HG02970 (cell line): ENCODE results near the gene TRDMT1.
A peak's percentile ranks its signal among the peaks of the same experiment; 100 is the strongest.

Experiments used
- ATAC-seq: cut with Tn5 transposase; IDR thresholded peaks from one replicate; pipeline ENCODE4 v1.9.1; 2021; ENCODE audit warnings: mild to moderate bottlenecking, moderate library complexity, moderate number of reproducible peaks; ENCODE audit not compliant: unreplicated experiment, low FRiP score

TRDMT1 gene

GRCh38 chr10:17232276-17232960 is 30.9 kb upstream of the TRDMT1 start:
- ATAC-seq: no peak

- no peak for ATAC-seq
Measured at GRCh38 chr10:17231788-17232187, 30.3 kb upstream of the TRDMT1 start.

- peak; percentile 47 for ATAC-seq
Measured at GRCh38 chr10:17229967-17230682, 28.7 kb upstream of the TRDMT1 start.

GRCh38 chr10:17229717-17229966 is 28.2 kb upstream of the TRDMT1 start:
- peak; percentile 4 for ATAC-seq

- peak; percentile 26 for ATAC-seq
Measured at GRCh38 chr10:17229016-17229716, 27.7 kb upstream of the TRDMT1 start.

GRCh38 chr10:17228091-17229015 is 26.9 kb upstream of the TRDMT1 start, which contains the start of gene VIM:
Gene VIM, plus strand, starts transcription at chr10:17228241. Its CDS starts 1,182 bp downstream, at chr10:17229423.
- peak; percentile 37 for ATAC-seq

GRCh38 chr10:17227367-17228090 is 26.1 kb upstream of the TRDMT1 start:
- no peak for ATAC-seq

- no peak for ATAC-seq
Measured at GRCh38 chr10:17226891-17227303, 25.4 kb upstream of the TRDMT1 start.

GRCh38 chr10:17225808-17226207 is 24.3 kb upstream of the TRDMT1 start:
- ATAC-seq: no peak

- no peak for ATAC-seq
Measured at GRCh38 chr10:17222329-17222728, 20.9 kb upstream of the TRDMT1 start.

GRCh38 chr10:17220652-17221100 is 19.2 kb upstream of the TRDMT1 start:
- ATAC-seq: no peak

GRCh38 chr10:17219024-17219423 is 17.6 kb upstream of the TRDMT1 start:
- ATAC-seq: no peak

GRCh38 chr10:17217631-17218232 is 16.3 kb upstream of the TRDMT1 start:
- ATAC-seq: no peak

GRCh38 chr10:17216901-17217395 is 15.5 kb upstream of the TRDMT1 start:
- ATAC-seq: no peak

GRCh38 chr10:17216217-17216900 is 14.9 kb upstream of the TRDMT1 start:
- ATAC-seq: peak; percentile 99

- ATAC-seq: no peak
Measured at GRCh38 chr10:17215782-17216122, 14.3 kb upstream of the TRDMT1 start.

GRCh38 chr10:17214971-17215781 is 13.7 kb upstream of the TRDMT1 start:
- ATAC-seq: no peak

GRCh38 chr10:17214526-17214925 is 13.1 kb upstream of the TRDMT1 start:
- no peak for ATAC-seq
